Fibroblast of the conjunctiva (primary cell): ENCODE results near the gene ARHGEF1.
"Not testable (repeated sequence)": the region's sequence is repeated elsewhere in the genome, so short reads cannot be mapped to it uniquely, and the experiment has no call there.

Experiments
- DNase-seq: peaks from one replicate; pipeline ENCODE4 v3.0.0-alpha.2; 2010; ENCODE audit warnings: low read depth

Gene ARHGEF1

DNA sequence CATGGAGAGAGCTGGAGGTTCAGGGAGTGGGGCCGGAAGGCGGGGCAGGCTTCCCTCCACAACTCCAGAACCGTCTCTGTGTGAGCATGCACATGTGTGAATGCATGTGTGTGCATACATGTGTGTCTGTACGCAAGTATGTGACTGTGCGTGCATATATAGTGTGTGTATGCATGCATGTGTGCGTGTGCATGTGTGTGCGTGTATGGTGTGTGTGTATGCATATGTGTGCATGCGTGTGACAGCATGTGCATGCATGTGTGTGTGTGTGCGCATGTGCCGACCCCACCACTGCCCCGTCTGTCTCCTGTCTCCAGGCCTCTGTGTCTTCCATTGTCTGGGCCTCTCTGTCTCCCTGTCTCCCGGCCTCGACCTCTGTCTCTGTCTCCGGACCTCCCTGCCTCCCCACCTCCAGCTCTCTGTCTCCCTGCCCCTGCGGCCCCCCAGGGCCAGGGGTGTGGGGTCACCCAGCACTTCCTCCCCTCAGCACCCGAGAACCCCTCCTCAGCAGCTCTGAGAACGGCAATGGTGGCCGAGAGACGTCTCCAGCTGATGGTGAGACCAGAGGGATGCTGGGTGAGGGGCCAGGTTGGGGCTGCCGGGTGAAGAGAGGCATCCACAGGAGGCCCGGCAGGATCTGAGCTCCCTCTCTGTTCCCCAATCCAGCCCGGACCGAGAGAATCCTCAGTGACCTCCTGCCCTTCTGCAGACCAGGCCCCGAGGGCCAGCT is 22.5 kb downstream of the ARHGEF1 start:
- DNase-seq = no peak

DNA sequence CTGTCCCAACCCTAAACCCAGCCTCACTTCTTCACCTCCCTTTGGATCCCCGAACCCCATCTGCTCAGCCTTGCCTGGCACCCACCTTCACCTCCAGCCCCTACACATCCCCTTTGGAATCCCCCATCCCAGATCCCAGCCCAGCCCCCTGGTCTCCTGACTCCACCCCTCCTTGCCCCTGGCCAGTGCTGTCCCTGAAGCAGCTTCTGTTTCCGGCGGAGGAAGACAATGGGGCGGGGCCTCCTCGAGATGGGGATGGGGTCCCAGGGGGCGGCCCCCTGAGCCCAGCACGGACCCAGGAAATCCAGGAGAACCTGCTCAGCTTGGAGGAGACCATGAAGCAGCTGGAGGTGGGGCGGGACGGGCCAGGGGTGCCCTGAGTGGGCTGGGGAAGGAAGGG is 23.3 kb downstream of the ARHGEF1 start:
- no peak for DNase-seq

DNA sequence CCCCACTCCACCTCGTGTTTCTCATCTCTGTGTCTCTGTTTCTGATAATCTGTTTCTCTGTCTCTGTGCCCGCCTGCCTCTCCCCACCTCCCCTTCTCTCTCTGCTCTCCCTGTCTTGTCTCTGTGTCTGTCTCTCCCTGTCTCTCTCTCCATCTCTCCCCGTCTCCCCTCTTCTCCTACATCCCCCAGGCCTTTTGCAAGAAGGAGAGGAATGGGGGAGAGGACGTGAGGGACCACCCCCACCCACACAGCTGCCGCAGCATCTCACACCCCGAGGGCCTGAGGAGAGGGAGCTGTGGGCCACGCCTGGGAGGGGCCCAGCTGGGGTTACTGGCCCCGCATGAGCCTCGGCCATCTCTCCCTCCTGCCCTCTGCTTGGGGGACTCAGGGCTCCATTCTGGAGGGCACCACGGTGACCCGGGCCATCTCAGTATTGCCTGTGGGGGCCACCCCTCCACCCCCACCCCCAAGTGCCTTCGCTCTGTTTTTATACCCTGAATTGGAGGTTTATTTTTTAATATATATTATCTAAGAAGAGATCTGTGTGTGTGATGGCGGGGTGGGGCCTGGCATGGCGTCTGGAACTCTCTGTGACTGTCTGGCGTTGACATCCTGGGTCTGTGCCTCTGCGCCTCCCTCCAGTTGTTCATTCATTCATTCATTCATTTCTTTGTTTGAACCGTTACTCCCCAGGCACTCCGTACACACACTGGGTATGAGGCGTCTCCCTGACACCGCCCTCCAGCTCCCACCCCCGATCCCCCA is 24.1 kb downstream of the ARHGEF1 start:
- DNase-seq = no peak

DNA sequence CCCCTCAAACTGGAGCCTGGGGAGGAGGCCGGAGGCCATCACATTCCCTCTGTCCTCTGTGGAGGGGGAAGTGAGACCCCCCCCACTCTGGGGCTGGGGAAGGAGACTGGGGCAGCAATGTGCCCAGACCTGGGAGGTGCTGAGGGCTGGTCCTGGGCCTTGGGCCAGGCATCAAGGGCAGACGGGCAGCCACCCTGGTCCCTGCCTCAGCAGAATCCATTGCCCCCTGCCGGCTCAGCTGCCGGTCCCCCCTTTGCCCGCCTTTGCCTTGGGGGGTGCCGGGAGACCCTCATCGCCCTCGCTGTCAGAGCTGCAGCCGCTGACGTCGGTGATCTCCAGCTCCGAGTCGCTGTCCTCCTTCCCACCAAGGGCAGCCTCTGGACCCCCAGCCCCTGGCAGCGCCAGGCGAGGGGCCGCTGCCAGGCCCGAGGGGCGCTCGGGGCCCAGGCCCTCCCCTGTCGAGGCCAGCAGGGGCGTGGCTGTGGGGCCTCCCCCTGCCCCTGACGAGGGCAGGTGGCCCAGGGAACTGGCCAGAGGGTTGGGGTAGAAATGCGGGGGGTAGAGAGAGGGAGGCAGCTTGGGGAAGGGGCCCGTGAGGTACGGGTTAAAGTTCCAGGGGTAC is 25.1 kb downstream of the ARHGEF1 start:
- DNase-seq = no peak

DNA sequence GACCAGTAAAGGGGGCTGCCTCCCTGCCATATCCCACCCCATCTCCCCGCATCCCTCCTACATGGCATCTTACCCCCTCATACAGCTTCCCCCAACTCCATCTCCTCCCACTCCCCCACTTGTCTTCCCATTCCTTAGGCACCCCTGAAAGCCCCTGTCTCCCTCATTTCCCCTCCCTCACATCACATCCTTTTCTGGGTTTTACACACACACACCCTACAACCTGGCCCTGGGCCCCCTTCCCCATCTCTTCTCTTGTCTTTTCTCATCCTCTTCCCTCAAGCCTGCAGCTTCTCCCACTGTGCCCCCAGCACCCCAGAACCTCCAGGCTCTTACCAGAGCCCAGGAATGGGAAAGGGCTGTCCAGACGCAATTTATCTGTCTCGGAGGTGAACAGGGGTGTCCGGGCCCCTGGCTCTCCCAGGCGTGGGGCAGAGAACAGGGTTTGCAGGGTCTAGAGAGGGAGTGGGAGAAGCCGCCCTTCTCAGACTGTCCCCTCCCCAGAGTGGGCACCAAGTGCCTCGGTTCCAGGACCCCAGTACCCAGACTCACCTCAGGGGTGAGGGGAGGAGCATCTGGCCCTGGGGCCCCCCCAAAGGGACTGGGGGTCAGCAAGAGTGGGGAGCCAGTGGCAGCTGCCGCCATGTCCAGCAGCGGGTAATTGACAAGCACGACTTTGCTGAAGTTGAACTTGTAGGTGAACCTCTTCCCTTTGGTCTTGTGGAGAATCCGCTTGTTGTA is 25.9 kb downstream of the ARHGEF1 start:
- DNase-seq = no peak

DNA sequence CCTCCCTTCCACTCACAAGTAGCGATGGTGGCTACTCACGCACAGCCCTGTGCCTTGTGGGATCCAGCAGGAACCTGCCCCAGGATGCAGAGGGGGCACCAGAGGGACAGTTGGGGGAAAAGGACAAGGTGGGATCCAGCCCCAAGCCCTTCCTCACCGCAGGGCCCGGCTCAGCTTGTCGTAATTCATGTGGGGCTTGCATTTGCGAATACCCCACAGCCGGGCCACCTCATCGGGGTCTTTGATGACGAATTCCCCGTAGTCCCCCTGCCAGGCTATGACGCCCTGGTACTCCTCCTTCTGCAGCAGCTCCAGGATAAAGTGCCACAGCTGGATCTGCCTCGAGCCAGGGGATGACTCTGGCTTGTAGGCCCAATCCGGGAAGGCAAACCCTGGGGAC is 26.7 kb downstream of the ARHGEF1 start:
- DNase-seq = no peak

DNA sequence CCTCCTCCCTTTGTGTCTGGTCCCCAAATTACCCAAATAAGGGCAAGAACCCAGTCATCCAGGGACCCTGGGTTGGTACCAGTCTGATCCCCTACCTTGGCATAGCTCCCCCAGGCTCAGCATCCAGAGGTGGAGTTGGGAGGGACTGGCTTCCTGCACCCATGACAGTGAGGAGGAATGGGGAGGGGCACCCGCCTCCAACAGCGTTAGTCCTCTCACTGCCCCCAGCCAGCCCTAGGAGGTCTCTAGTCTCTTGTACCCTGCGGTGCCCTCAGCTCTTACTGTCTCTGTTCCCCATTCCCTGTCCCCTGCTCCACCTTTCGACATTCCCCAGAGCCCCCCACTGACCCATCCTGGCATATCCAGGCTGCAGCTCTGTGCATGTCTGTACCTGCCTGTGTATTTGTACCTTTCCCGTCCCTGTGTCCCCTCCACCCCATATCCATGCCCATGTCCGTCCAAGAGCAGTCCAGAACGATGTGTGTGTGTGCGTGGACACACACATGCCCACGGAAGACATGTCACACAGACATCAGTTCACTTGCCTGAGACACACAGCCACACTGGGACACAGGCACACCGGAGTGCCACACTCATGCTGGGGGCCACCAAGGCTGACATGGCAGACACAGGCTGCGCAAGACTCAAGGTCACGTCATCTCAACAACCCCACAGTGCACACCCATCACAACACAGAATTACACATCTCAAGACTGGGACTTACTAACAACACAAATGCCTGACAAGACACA is 27.4 kb downstream of the ARHGEF1 start:
- no peak for DNase-seq

DNA sequence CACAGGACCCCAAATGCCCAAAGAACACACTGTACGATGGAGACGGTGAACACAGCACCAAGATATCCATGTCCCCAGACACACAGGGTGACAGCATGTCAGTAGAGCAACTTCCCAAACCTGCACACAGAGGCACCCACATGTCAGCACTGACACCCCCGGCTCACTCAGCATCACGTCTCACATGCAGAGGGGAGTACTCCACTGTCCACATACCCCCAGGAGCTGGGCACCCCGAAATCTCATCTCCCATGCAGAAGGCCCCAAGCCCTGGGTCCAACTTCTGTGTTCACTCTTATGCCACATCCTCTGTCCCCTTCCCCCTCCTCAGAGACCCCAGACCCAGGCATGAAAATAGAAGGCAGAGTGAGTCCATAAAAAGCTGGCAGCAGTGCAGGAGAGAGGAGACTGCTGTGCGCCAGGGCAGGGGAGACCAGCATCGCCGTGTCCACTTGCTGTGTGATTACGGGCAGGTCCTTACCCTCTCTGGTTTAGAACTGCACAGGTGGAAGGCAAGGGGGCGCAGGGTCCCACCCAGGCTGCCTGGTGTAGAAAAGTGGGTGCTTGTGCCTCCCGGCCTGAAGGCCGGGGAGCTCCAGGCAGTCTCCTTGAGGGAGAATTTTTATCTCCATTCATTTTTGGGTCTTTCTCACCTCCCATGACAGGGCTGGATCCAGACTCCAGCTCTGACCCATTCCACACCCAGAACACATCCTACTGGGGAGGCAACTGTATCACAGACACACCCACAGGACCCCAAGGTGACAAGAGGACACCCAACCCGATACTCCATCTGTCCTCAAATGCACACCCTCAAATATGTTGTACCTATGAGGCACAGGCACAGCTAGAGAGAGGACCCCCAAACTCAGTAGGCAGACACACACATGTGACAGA is 28.3 kb downstream of the ARHGEF1 start:
- no peak for DNase-seq

DNA sequence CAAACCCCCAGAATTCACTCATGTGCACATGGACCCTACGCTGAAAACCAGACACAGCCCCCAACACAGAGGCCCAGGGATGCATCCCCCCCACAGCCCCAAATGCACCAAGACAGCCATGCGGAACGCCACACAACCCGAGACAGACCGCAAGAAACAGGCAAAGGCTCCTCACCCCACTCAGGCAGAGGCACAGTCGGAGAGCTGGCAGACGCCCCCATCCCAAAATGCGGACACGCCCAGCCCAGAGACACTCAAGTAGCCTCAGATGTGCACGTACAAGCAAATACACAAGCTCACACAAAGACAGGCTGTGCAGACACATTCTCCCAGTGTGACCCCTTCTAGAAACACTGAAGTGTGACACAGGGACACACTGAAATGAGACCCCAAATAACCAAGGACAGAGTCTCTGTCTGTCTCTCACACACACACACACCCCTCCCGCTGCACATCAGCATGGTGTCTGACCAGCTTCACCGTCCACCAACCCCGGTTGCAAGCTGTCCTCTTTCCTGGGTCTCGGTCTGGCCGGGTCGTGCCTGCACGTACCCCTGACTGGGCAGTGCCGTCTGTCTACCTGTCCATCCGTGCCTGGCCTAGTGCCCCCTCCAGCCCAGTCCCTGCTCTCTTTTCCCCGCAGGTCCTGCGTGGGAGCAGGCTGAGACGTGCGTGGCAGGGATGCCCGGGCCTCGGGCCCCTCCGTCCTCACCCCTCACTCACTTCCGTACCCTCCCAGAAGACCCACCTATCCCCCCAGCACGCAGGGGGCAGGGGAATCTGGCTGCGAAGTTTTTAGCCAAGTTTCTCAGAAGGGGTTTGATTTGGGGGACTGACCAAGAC is 29.1 kb downstream of the ARHGEF1 start:
- no peak for DNase-seq

DNA sequence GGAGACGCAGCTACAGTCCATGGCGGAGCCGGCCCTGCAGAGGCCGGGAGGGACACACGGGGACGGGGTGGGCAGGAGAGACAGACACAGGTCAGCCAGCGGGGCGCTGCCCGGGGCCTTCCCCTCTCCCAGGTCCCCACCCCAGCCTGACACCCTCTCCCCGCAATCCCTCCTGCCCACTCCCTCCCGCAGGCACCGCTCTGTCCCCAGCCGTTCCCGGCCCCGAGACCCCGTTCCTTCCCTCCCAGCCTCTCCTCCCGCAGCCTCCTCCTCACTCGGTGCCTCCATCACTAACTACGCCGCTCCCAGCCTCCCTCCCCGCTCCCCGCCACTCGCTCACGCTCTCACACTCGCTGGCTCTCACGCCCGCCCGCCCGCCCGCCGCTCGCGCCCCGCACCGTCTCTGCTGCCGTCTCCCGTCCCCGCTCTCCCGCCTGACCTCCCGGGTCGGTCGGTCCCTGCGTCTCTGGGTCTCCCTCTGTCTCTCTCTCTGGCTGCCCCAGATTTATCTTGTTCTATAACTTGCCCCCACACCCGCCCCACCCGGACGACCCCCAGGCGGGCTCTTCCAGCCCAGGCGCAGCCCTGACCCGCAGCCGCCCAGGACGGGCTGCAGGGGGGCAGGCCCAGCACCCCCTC is 30.0 kb downstream of the ARHGEF1 start:
- no peak for DNase-seq

DNA sequence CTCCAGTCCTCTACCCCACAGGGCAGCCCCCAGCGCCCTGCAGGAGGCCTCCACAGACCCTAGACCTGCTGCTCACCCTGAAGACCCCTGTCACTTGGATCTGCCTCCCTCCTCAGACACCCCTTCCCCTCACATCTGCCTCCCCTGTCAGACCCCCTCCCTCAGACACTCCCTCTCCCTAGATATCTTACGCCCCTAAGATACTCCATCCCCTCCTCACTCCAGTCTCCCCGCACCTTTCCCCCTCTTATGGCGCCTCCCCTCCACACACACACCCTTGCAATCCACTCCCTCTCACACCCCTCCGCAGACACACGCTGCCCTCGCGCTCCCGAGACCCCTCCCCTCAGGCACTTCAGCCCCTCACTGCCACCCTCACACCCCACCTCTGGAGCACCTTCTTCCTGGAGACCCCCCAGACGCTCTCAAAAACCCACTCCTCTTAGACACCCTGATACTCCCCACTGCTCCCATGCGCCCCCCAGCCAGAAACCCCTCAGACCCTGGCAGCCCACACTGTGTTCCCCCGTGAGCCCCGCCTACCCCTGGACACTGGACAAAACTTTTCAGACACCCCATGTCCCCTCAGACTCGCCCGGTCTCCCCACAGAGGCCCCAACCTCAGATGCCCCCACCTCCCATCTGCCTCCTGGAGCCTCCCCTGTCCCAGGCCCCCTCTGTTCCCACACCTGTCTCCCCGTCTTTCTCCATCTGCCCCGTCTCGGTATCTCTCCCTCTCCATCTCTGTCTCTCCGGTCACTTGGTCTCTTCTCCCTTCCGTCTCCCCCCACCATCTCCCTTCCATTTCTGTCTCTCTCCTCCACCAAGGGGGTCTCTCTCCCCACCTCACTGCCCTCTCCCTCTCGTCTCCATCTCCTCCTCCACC is 30.8 kb downstream of the ARHGEF1 start:
- no peak for DNase-seq

DNA sequence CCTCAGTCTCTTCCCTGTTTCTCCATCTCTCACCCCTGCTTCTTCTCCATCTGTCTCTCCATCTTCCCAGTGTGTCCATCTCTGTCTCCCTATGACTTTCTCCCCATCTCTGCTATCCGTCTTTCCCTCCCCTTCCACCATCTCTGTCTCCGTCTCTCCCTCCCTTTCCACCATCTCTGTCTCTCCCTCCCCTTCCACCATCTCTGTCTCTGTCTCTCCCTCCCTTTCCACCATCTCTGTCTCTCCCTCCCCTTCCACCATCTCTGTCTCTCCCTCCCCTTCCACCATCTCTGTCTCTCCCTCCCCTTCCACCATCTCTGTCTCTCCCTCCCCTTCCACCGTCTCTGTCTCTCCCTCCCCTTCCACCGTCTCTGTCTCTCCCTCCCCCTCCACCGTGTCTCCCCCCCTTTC is 31.4 kb downstream of the ARHGEF1 start:
- not testable (repeated sequence) for DNase-seq

DNA sequence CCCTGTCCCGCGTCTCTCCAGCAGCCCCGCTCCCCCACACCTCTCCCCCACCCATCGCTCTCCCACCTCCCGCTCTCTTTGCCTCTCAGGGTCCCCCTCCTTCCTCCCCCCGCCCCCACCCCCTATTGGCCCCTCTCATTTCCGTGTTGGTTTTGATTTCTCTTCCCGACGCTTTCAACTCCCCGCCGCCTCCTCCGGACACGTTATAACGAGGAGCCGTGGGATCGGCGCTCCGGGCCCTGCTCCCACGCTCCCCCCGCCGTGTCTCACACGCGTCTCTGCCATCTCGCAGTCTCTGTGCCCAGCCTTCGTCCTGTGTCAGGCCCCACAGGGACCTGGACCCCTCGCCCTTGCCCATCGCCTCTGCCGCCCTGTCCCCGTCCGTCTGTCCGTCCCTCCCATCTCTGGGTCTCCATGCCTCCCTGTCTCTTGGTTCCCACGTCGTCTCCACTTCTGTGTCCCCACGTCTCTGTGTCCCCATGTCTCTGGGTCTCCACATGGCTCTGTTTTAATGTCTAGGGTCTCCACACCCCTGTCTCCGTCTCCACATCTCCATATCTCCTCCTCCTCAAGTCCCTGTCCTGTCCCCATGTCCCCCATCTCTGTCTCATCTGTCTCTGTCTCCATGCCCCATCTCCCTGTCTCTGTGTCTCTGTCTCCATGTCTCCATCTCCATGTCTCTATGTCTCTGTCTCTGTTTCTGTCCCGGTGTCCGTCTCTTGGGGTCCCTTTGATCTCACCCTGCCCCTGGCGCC is 32.2 kb downstream of the ARHGEF1 start:
- DNase-seq = no peak

DNA sequence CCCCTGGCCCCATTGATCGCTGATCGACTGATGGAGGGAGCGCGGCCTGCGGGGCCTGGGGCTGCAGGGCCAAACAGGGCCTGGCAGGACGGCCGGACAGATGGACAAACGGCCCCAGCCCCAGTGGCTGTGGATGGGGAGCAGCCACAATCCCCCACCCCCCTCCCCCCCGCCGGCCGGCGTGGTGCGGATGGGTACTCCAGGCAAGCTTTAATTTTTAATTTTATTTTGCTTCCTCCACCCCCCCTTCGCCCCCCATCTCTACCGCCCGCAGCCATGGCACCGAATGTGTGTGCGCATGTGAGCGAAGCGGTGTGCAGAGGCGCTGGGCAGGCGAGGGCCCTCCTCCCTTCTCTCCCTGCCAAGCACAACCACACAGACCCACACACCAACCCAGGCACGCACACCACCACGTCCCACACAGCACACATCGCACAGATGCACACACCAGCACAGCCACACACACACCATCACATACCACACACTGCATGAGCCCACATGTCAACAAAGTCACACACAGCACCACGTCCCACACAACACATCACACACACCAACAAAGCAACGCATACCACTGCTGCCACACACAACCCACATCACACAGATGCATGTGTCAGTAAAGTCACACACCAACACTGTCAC is 32.9 kb downstream of the ARHGEF1 start:
- no peak for DNase-seq

DNA sequence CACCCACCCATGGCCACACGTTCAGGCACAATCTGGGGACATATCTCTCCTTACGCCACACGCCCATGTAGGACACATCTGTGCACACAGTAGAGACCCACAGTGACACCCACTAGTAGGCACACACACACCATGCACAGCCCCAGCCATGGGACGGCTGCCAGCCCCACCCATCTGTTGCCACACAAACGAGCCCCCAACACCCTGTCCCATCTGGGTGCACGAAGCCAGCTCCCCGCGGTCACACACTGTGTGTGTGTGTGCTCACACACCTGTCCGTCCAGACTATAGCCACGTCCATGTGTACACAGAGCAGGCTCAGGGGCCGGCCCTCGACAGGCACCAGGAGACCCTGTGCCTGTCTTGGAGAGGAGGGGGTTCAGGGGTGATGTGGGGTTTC is 34.7 kb downstream of the ARHGEF1 start:
- no peak for DNase-seq

DNA sequence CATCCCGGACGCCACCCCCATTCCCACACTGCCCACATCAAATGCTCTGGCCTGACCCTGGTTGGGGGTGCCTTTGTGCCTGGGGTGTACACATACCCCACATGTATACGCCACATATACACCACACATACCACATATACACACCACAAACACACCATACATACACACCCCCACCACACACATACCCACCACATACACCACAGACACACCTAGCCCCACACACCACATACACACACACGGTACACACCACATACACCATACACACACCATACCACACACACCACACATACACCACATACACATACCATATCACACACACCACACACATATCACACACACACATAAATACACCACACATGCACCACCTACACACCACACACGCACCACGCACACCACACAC is 35.1 kb downstream of the ARHGEF1 start:
- DNase-seq = no peak

DNA sequence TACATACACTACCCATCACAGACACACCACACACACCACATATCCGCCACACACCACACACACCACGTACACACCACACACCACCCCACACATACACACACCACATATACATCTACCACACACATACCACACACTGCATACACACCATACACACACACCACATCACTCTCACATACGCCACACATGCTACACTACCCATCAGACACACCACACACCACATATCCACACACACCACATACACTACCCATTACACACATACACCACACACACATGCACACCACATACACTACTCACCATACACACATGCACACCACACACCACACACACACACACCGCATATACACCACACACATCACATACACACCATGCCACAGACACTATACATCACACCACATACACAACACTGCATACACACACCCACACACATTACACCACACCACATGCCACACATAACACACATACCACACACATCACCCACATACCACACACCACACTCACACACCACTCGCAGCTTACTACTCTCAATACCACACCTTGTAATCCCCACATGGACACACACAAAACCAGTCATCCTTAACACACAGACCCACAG is 35.8 kb downstream of the ARHGEF1 start:
- no peak for DNase-seq
